WTC11 (cell line): Measurements from ENCODE around the gene LMBRD1. TPM values are rescaled to one million over a fixed set of nuclear protein-coding genes. Genes with fewer than 3 reads are reported as not detected.
"Not testable (repeated sequence)": the region's sequence is repeated elsewhere in the genome, so short reads cannot be mapped to it uniquely, and the experiment has no call there.

Source experiments
- ATAC-seq: fragments of 200-7000 bp; cut with Tn5 transposase; 2 replicates; pipeline ENCODE4 v1.10.0; 2021; ENCODE audit warnings: mild to moderate bottlenecking, moderate library complexity
- CTCF ChIA-PET: fragments of 300-600 bp; sonication (Branson Sonifier 250); formaldehyde crosslinking; loops from one replicate; lab custom pipeline; 2021; ENCODE audit warnings: antibody characterized with exemption; lab: Charles Lee
- POLR2A ChIA-PET: fragments of 350-600 bp; sonication (Branson Sonifier 250); formaldehyde crosslinking; loops from one replicate; lab custom pipeline; 2021; ENCODE audit warnings: antibody characterized with exemption; lab: Charles Lee
- DNase-seq: peaks from one replicate; pipeline ENCODE4 v3.0.0; 2021; ENCODE audit warnings: low spot score
- H3K27ac Mint-ChIP-seq: 2 replicates; pipeline ENCODE4 v1.8.0; 2021; ENCODE audit warnings: mixed read lengths
- H3K27me3 Mint-ChIP-seq: 2 replicates; pipeline ENCODE4 v1.8.0; 2021; ENCODE audit warnings: low read depth, mild to moderate bottlenecking, moderate library complexity, mixed read lengths
- H3K36me3 Mint-ChIP-seq: 2 replicates; pipeline ENCODE4 v1.8.0; 2021; ENCODE audit warnings: mixed read lengths
- H3K4me1 Mint-ChIP-seq: 2 replicates; pipeline ENCODE4 v1.8.0; 2022; ENCODE audit warnings: mixed read lengths
- H3K4me3 Mint-ChIP-seq: 2 replicates; pipeline ENCODE4 v1.8.0; 2021; ENCODE audit warnings: mild to moderate bottlenecking, moderate library complexity, mixed read lengths
- H3K9me3 Mint-ChIP-seq: 2 replicates; pipeline ENCODE4 v1.8.0; 2021; ENCODE audit warnings: mixed read lengths
- ESRRA ChIP-seq: sonication (generic); formaldehyde crosslinking; IDR thresholded peaks from 2 replicates; pipeline ENCODE4 v1.8.1; 2022; ENCODE audit warnings: mild to moderate bottlenecking, missing genetic modification reagents, borderline replicate concordance
- FOXK1 ChIP-seq: sonication (generic); formaldehyde crosslinking; IDR thresholded peaks from 2 replicates; pipeline ENCODE4 v1.8.0; 2022; ENCODE audit warnings: mild to moderate bottlenecking, moderate library complexity, missing genetic modification reagents
- GABPB1 ChIP-seq: sonication (generic); formaldehyde crosslinking; IDR thresholded peaks from 2 replicates; pipeline ENCODE4 v1.8.1; 2023; ENCODE audit warnings: mild to moderate bottlenecking, missing genetic modification reagents
- IRF1 ChIP-seq: sonication (generic); formaldehyde crosslinking; IDR thresholded peaks from 2 replicates; pipeline ENCODE4 v1.8.0; 2023; ENCODE audit warnings: missing genetic modification reagents
- IRF2 ChIP-seq: sonication (generic); formaldehyde crosslinking; IDR thresholded peaks from 2 replicates; pipeline ENCODE4 v1.8.0; 2022; ENCODE audit warnings: low read depth, missing genetic modification reagents, borderline replicate concordance
- JAZF1 ChIP-seq: fragments of 250-450 bp; sonication (Bioruptor Pico); IDR thresholded peaks from 2 replicates; pipeline ENCODE4 v1.9.0; 2021; ENCODE audit warnings: moderate library complexity, mild to moderate bottlenecking, inconsistent platforms
- KAT7 ChIP-seq: sonication (generic); formaldehyde crosslinking; IDR thresholded peaks from 2 replicates; pipeline ENCODE4 v1.8.1; 2023; ENCODE audit warnings: missing genetic modification reagents, mild to moderate bottlenecking, borderline replicate concordance
- MYBL2 ChIP-seq: sonication (generic); formaldehyde crosslinking; IDR thresholded peaks from 2 replicates; pipeline ENCODE4 v1.8.1; 2023; ENCODE audit warnings: mild to moderate bottlenecking, moderate library complexity, missing genetic modification reagents
- NFATC4 ChIP-seq: fragments of 250-450 bp; sonication (Bioruptor Pico); IDR thresholded peaks from 2 replicates; pipeline ENCODE4 v1.9.0; 2021; ENCODE audit warnings: mild to moderate bottlenecking
- NFE2L1 ChIP-seq: sonication (generic); formaldehyde crosslinking; IDR thresholded peaks from 2 replicates; pipeline ENCODE4 v1.8.1; 2023; ENCODE audit warnings: missing genetic modification reagents
- NFYB ChIP-seq: sonication (generic); formaldehyde crosslinking; conservative IDR thresholded peaks from 2 replicates; pipeline ENCODE4 v1.8.0; 2022; ENCODE audit warnings: low read depth, missing genetic modification reagents
- NR2C2 ChIP-seq: sonication (generic); formaldehyde crosslinking; IDR thresholded peaks from 2 replicates; pipeline ENCODE4 v1.8.0; 2022; ENCODE audit warnings: mild to moderate bottlenecking, missing genetic modification reagents
- OVOL2 ChIP-seq: fragments of 250-450 bp; sonication (Bioruptor Pico); IDR thresholded peaks from 2 replicates; pipeline ENCODE4 v1.9.0; 2021; ENCODE audit warnings: mild to moderate bottlenecking, borderline replicate concordance
- SMAD3 ChIP-seq: sonication (generic); formaldehyde crosslinking; IDR thresholded peaks from 2 replicates; pipeline ENCODE4 v1.8.0; 2022; ENCODE audit warnings: missing genetic modification reagents, mild to moderate bottlenecking, borderline replicate concordance
- ZBTB21 ChIP-seq: sonication (generic); formaldehyde crosslinking; IDR thresholded peaks from 2 replicates; pipeline ENCODE4 v1.8.1; 2023; ENCODE audit warnings: mild to moderate bottlenecking, missing genetic modification reagents, borderline replicate concordance
- ZNF138 ChIP-seq: sonication (generic); formaldehyde crosslinking; conservative IDR thresholded peaks from 2 replicates; pipeline ENCODE4 v1.8.1; 2022; ENCODE audit warnings: mild to moderate bottlenecking, moderate library complexity, missing genetic modification reagents
- ZNF281 ChIP-seq: sonication (generic); formaldehyde crosslinking; IDR thresholded peaks from 2 replicates; pipeline ENCODE4 v1.8.0; 2023; ENCODE audit warnings: mild to moderate bottlenecking, missing genetic modification reagents
- ZNF423 ChIP-seq: fragments of 250-450 bp; sonication (Bioruptor Pico); IDR thresholded peaks from 2 replicates; pipeline ENCODE4 v2.1.2; 2022; ENCODE audit warnings: mild to moderate bottlenecking, moderate library complexity
- total RNA-seq: library from RNA; stranded (reverse); gene quantifications from 3 replicates; pipeline ENCODE4 v1.2.3, GENCODE V29; 2021
- TF ChIP-seq, protein P1 (sequence below): fragments of 250-450 bp; sonication (Bioruptor Pico); IDR thresholded peaks from 2 replicates; pipeline ENCODE4 v1.8.0; 2021; ENCODE audit warnings: mild to moderate bottlenecking
- TF ChIP-seq, protein P2 (sequence below): fragments of 250-450 bp; sonication (Bioruptor Pico); IDR thresholded peaks from 2 replicates; pipeline ENCODE4 v1.9.0; 2021; ENCODE audit warnings: mild to moderate bottlenecking

The LMBRD1 gene
- total RNA-seq, 1 experiment from 2014 or later, result 15.0 TPM

GRCh38 chr6:69798796-69799195, 2.0 kb upstream of the LMBRD1 start:
- Mint-ChIP-seq H3K9me3 (peaks cover 14% of the 10 kb centered on the region), H3K4me1 (peaks cover 50% of the 10 kb centered on the region)
- POLR2A ChIA-PET, ATAC-seq, H3K27ac Mint-ChIP-seq, H3K27me3 Mint-ChIP-seq, DNase-seq, H3K4me3 Mint-ChIP-seq, H3K36me3 Mint-ChIP-seq, CTCF ChIA-PET: not testable (repeated sequence)

- Mint-ChIP-seq H3K4me1 (peaks cover 41% of the 10 kb centered on the region), H3K27me3 (no peaks in the 10 kb centered on the region), H3K9me3 (peaks cover 14% of the 10 kb centered on the region), H3K36me3 (no peaks in the 10 kb centered on the region), H3K4me3 (peak overlapping the region; percentile 89), H3K27ac (peak overlapping the region; percentile 98)
- DNase-seq (peak; percentile 34), ATAC-seq (peak; percentile 64)
- TF ChIP-seq KAT7 (CRISPR knock-in tag) (no peak), FOXK1 (CRISPR knock-in tag) (no peak), NFATC4 (CRISPR knock-in tag) (no peak), IRF2 (CRISPR knock-in tag) (no peak), ZNF423 (no peak), ZBTB21 (CRISPR knock-in tag) (no peak; the same call in 1 of the 2 replicates), SMAD3 (CRISPR knock-in tag) (no peak), ZNF281 (CRISPR knock-in tag) (no peak), NR2C2 (no peak), GABPB1 (no peak), NFYB (CRISPR knock-in tag) (no peak), OVOL2 (no peak), IRF1 (no peak), JAZF1 (no peak), NFE2L1 (CRISPR knock-in tag) (no peak), ESRRA (CRISPR knock-in tag) (no peak), MYBL2 (CRISPR knock-in tag) (no peak), ZNF138 (CRISPR knock-in tag) (no peak)
- TF ChIP-seq, protein P1, sequence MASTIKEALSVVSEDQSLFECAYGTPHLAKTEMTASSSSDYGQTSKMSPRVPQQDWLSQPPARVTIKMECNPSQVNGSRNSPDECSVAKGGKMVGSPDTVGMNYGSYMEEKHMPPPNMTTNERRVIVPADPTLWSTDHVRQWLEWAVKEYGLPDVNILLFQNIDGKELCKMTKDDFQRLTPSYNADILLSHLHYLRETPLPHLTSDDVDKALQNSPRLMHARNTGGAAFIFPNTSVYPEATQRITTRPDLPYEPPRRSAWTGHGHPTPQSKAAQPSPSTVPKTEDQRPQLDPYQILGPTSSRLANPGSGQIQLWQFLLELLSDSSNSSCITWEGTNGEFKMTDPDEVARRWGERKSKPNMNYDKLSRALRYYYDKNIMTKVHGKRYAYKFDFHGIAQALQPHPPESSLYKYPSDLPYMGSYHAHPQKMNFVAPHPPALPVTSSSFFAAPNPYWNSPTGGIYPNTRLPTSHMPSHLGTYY (CRISPR knock-in tag), result no peak
- TF ChIP-seq, protein P2, sequence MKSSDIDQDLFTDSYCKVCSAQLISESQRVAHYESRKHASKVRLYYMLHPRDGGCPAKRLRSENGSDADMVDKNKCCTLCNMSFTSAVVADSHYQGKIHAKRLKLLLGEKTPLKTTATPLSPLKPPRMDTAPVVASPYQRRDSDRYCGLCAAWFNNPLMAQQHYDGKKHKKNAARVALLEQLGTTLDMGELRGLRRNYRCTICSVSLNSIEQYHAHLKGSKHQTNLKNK (CRISPR knock-in tag), result no peak
- CTCF ChIA-PET, result interaction anchor here (0.5 to 2.3 kb wide), 31 partner anchors 9 to 1161 kb away, joined by 3 to 14 read pairs (median 3); partner anchors contain the start of gene ADGRB3
- POLR2A ChIA-PET, result interaction anchor here (0.5 to 1.0 kb wide), 3 partner anchors 71 to 1006 kb away, joined by 3 to 5 read pairs (median 4); partner anchors contain the start of gene FAM135A
These were observed 653 bp downstream of the LMBRD1 start for GRCh38 chr6:69796073-69796641.
